ENCODE measurements around the gene SPATA2L. TPM values are rescaled to one million over a fixed set of nuclear protein-coding genes. Genes with fewer than 3 reads are reported as not detected.

The SPATA2L gene
- total and polyA plus RNA-seq, 10 of the 15 experiments (the other 5 are each of a cell fraction or from before 2014, with no cell fraction given), result 0.20 to 6.9 (median 3.9) TPM; not detected in 1

GRCh38 chr16:89701425-89702406 is at the start of gene SPATA2L (continued):
- TF ChIP-seq, protein P1, sequence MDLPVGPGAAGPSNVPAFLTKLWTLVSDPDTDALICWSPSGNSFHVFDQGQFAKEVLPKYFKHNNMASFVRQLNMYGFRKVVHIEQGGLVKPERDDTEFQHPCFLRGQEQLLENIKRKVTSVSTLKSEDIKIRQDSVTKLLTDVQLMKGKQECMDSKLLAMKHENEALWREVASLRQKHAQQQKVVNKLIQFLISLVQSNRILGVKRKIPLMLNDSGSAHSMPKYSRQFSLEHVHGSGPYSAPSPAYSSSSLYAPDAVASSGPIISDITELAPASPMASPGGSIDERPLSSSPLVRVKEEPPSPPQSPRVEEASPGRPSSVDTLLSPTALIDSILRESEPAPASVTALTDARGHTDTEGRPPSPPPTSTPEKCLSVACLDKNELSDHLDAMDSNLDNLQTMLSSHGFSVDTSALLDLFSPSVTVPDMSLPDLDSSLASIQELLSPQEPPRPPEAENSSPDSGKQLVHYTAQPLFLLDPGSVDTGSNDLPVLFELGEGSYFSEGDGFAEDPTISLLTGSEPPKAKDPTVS (IDR thresholded peaks at IDR 0.05; ENCODE audit: low read depth, low read length), result no peak
- no peak for TF ChIP-seq MEF2B (IDR thresholded peaks at IDR 0.05; ENCODE audit: partially characterized antibody, poor library complexity, severe bottlenecking)
- TF ChIP-seq ZNF217 (IDR thresholded peaks at IDR 0.05), result no peak
- peak; percentile 33; the same call in 1 of the 2 replicates for TF ChIP-seq NR2F1 (conservative IDR thresholded peaks at IDR 0.05)
- TF ChIP-seq SMC3 (IDR thresholded peaks at IDR 0.05; ENCODE audit: borderline replicate concordance, low read length), result no peak
- no peak; the same call in 1 of the 2 replicates for TF ChIP-seq STAT1 (conservative IDR thresholded peaks at IDR 0.05)
- no peak for TF ChIP-seq ZBED1 (IDR thresholded peaks at IDR 0.05; ENCODE audit: borderline replicate concordance)
- TF ChIP-seq ETV6 (conservative IDR thresholded peaks at IDR 0.05 in 1 of 2, IDR thresholded peaks at IDR 0.05 in 1 of 2; ENCODE audit: borderline replicate concordance in 1 of 2, low read depth in 1 of 2), result no peak
- no peak for TF ChIP-seq NR2C2 (IDR thresholded peaks at IDR 0.05; ENCODE audit: borderline replicate concordance, control insufficient read depth, insufficient read length, low read depth)
- no peak for TF ChIP-seq POU2F2 (IDR thresholded peaks at IDR 0.05; ENCODE audit: borderline replicate concordance, low read depth, low read length)
- TF ChIP-seq ZSCAN29 (IDR thresholded peaks at IDR 0.05), result 0 out of 2 replicates have a peak, but pooled peaks have one; percentile 26
- peak; percentile 20; the same call in 1 of the 2 replicates for TF ChIP-seq NFYB (IDR thresholded peaks at IDR 0.05; ENCODE audit: insufficient read depth, low read depth, low read length)
- TF ChIP-seq TBL1XR1 (IDR thresholded peaks at IDR 0.05; ENCODE audit: low read depth, low read length), result no peak
- TF ChIP-seq, protein P2, sequence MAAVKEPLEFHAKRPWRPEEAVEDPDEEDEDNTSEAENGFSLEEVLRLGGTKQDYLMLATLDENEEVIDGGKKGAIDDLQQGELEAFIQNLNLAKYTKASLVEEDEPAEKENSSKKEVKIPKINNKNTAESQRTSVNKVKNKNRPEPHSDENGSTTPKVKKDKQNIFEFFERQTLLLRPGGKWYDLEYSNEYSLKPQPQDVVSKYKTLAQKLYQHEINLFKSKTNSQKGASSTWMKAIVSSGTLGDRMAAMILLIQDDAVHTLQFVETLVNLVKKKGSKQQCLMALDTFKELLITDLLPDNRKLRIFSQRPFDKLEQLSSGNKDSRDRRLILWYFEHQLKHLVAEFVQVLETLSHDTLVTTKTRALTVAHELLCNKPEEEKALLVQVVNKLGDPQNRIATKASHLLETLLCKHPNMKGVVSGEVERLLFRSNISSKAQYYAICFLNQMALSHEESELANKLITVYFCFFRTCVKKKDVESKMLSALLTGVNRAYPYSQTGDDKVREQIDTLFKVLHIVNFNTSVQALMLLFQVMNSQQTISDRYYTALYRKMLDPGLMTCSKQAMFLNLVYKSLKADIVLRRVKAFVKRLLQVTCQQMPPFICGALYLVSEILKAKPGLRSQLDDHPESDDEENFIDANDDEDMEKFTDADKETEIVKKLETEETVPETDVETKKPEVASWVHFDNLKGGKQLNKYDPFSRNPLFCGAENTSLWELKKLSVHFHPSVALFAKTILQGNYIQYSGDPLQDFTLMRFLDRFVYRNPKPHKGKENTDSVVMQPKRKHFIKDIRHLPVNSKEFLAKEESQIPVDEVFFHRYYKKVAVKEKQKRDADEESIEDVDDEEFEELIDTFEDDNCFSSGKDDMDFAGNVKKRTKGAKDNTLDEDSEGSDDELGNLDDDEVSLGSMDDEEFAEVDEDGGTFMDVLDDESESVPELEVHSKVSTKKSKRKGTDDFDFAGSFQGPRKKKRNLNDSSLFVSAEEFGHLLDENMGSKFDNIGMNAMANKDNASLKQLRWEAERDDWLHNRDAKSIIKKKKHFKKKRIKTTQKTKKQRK (IDR thresholded peaks at IDR 0.05; ENCODE audit: low read depth, low read length), result no peak
- no peak; the same call in 1 of the 2 replicates for TF ChIP-seq TAF1 (IDR thresholded peaks at IDR 0.05; ENCODE audit: borderline replicate concordance, low read depth, low read length)
- TF ChIP-seq NR2C1 (IDR thresholded peaks at IDR 0.05), result peak; percentile 28; the same call in 1 of the 2 replicates
- no peak for TF ChIP-seq REST (IDR thresholded peaks at IDR 0.05; ENCODE audit: low read depth, low read length)
- TF ChIP-seq IKZF1 (conservative IDR thresholded peaks at IDR 0.05), result peak; percentile 7; the same call in 1 of the 2 replicates
- no peak for TF ChIP-seq RBBP5 (conservative IDR thresholded peaks at IDR 0.05)
- 0 out of 2 replicates have a peak, but pooled peaks have one; percentile 6 for TF ChIP-seq CREM (IDR thresholded peaks at IDR 0.05; ENCODE audit: low read depth)
- no peak for TF ChIP-seq ZNF274 (IDR thresholded peaks at IDR 0.05; ENCODE audit: insufficient read depth, insufficient read length)
